Mesenchymal stem cell (in vitro differentiated cells and primary cell): ENCODE results near the gene SH3PXD2A.

Experiments
- DNase-seq: peaks from one replicate; pipeline ENCODE4 v3.0.0-alpha.2; 2013
- H2AFZ ChIP-seq: one replicate; pipeline ENCODE4 v1.6.1; 2013; ENCODE audit warnings: low read depth, mild to moderate bottlenecking, control low read depth, inconsistent platforms, low read length, moderate library complexity
- H2AK5ac ChIP-seq: 2 replicates; pipeline ENCODE4 v1.6.1; 2013; ENCODE audit warnings: low read length, moderate library complexity, mild to moderate bottlenecking, inconsistent platforms; ENCODE audit not compliant: severe bottlenecking
- H2BK120ac ChIP-seq: one replicate; pipeline ENCODE4 v1.6.1; 2013; ENCODE audit warnings: low read depth, mild to moderate bottlenecking, inconsistent platforms, low read length, moderate library complexity
- H2BK12ac ChIP-seq, 2 experiments: one replicate each; pipeline ENCODE4 v1.6.1; 2013; ENCODE audit warnings: inconsistent platforms in 2 of 2, low read length in 2 of 2, mild to moderate bottlenecking in 2 of 2, moderate library complexity in 2 of 2, control low read depth in 1 of 2
- H2BK15ac ChIP-seq: one replicate; pipeline ENCODE4 v1.6.1; 2013; ENCODE audit warnings: mild to moderate bottlenecking, low read depth, inconsistent platforms; ENCODE audit not compliant: poor library complexity, severe bottlenecking
- H2BK5ac ChIP-seq: 2 replicates; pipeline ENCODE4 v1.6.1; 2013; ENCODE audit warnings: low read depth, mild to moderate bottlenecking, low read length, control low read depth, inconsistent platforms; ENCODE audit not compliant: poor library complexity, severe bottlenecking
- H3K14ac ChIP-seq, 2 experiments: one replicate each; pipeline ENCODE4 v1.6.1; 2013; ENCODE audit warnings: inconsistent platforms in 2 of 2, low read length in 2 of 2, control low read depth in 1 of 2, mild to moderate bottlenecking in 1 of 2, moderate library complexity in 1 of 2
- H3K18ac ChIP-seq, 2 experiments: one replicate each; pipeline ENCODE4 v1.6.1; 2013; ENCODE audit warnings: inconsistent platforms in 2 of 2, low read length in 2 of 2, control low read depth in 1 of 2, low read depth in 1 of 2, mild to moderate bottlenecking in 1 of 2
- H3K23ac ChIP-seq, 2 experiments: one replicate each; pipeline ENCODE4 v1.6.1; 2013; ENCODE audit warnings: inconsistent platforms in 2 of 2, low read length in 2 of 2, mild to moderate bottlenecking in 2 of 2, moderate library complexity in 2 of 2, control low read depth in 1 of 2
- H3K27ac ChIP-seq: 2 replicates; pipeline ENCODE4 v1.5.1; 2013; ENCODE audit warnings: mild to moderate bottlenecking, moderate library complexity, low read length, control low read depth, inconsistent platforms; ENCODE audit not compliant: poor library complexity, severe bottlenecking
- H3K27me3 ChIP-seq, 2 experiments: 2 replicates each; pipeline versions ENCODE4 v1.6.1 to v1.7.0; 2013; ENCODE audit warnings: low read length in 2 of 2, mild to moderate bottlenecking in 2 of 2, moderate library complexity in 2 of 2, control low read depth in 1 of 2, inconsistent platforms in 1 of 2; ENCODE audit not compliant: control insufficient read depth in 1 of 2, insufficient read depth in 1 of 2
- H3K36me3 ChIP-seq, 2 experiments: 2 replicates each; pipeline versions ENCODE4 v1.6.1 to v1.7.0; 2013; ENCODE audit warnings: low read length in 2 of 2, control low read depth in 1 of 2, inconsistent platforms in 1 of 2, low read depth in 1 of 2, mild to moderate bottlenecking in 1 of 2; ENCODE audit not compliant: insufficient read depth in 2 of 2, control insufficient read depth in 1 of 2
- H3K4ac ChIP-seq, 2 experiments: one replicate each; pipeline ENCODE4 v1.6.1; 2013; ENCODE audit warnings: inconsistent platforms in 2 of 2, low read length in 2 of 2, mild to moderate bottlenecking in 2 of 2, moderate library complexity in 2 of 2, control low read depth in 1 of 2, low read depth in 1 of 2
- H3K4me1 ChIP-seq: 2 replicates; pipeline ENCODE4 v1.6.1; 2013; ENCODE audit warnings: low read depth, low read length, control low read depth; ENCODE audit not compliant: control insufficient read depth, insufficient read depth
- H3K4me2 ChIP-seq: 2 replicates; pipeline ENCODE4 v1.6.1; 2013; ENCODE audit warnings: low read length, mild to moderate bottlenecking, inconsistent platforms; ENCODE audit not compliant: poor library complexity, severe bottlenecking
- H3K4me3 ChIP-seq, 2 experiments: 2 replicates each; pipeline versions ENCODE4 v1.5.1 to v1.7.0; 2013; ENCODE audit warnings: low read length in 2 of 2, mild to moderate bottlenecking in 2 of 2, control low read depth in 1 of 2, low read depth in 1 of 2; ENCODE audit not compliant: insufficient read depth in 1 of 2
- H3K79me1 ChIP-seq: replicated peaks from 2 replicates; pipeline ENCODE4 v1.6.1; 2013; ENCODE audit warnings: mild to moderate bottlenecking, control low read depth, low read length, inconsistent platforms; ENCODE audit not compliant: poor library complexity, severe bottlenecking
- H3K9ac ChIP-seq: 2 replicates; pipeline ENCODE4 v1.7.0; 2013; ENCODE audit warnings: mild to moderate bottlenecking, low read length, moderate library complexity
- H3K9me3 ChIP-seq: 2 replicates; pipeline ENCODE4 v1.7.0; 2013; ENCODE audit warnings: mild to moderate bottlenecking, low read length; ENCODE audit not compliant: control insufficient read depth
- H4K8ac ChIP-seq: one replicate; pipeline ENCODE4 v1.6.1; 2013; ENCODE audit warnings: inconsistent platforms, mild to moderate bottlenecking, low read length, moderate library complexity
- H4K91ac ChIP-seq: one replicate; pipeline ENCODE4 v1.6.1; 2013; ENCODE audit warnings: mild to moderate bottlenecking, low read length, inconsistent platforms
- WGBS: methylation state at CpG from one replicate; pipeline ENCODE4 v1.1.7; 2013; ENCODE audit warnings: mixed read lengths; 5-methylcytosine and 5-hydroxymethylcytosine counted together

Gene SH3PXD2A

DNA sequence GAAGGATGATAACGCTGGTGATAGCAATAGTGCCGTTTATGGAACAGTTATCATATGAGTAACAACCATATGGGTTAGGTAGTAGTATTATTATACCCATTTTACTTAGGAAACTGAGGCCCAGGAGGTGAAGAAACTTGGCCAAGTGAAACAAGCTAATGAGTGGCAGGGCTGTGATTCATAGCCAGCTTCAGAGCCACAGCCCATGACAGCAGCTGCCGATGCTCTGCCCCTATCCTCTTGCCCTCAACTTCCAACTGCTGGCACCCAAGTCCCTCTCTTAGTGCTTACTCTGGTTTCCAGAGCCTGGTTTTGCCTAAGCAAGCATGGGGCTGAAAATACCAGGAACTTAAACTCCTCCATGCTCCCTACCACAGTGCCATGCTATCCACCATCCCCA, 12.3 kb downstream of the SH3PXD2A start:
- no peak for DNase-seq
- Histone ChIP-seq H3K4me2 (no peak overlapping the region), H3K4me1 (peaks cover 6% of the 10 kb centered on the region), H3K27me3 (peaks cover 0 to 10% of the 10 kb centered on the region in 2 experiments), H2AFZ (no peak overlapping the region), H3K14ac (no peak overlapping the region), H3K4ac (no peak overlapping the region), H3K36me3 (no peaks in the 10 kb centered on the region), H4K8ac (no peak overlapping the region), H3K27ac (no peak overlapping the region), H3K23ac (no peak overlapping the region), H3K9ac (no peak overlapping the region), H3K79me1 (peaks cover 3% of the 10 kb centered on the region), H2BK15ac (no peak overlapping the region), H3K4me3 (no peak overlapping the region), H2AK5ac (no peak overlapping the region), H2BK12ac (no peak overlapping the region), H2BK120ac (no peak overlapping the region), H3K9me3 (no peaks in the 10 kb centered on the region), H4K91ac (no peak overlapping the region), H3K18ac (no peak overlapping the region), H2BK5ac (no peak overlapping the region)
- WGBS = 73% methylated on average over 1 of the region's 3 CpGs

DNA sequence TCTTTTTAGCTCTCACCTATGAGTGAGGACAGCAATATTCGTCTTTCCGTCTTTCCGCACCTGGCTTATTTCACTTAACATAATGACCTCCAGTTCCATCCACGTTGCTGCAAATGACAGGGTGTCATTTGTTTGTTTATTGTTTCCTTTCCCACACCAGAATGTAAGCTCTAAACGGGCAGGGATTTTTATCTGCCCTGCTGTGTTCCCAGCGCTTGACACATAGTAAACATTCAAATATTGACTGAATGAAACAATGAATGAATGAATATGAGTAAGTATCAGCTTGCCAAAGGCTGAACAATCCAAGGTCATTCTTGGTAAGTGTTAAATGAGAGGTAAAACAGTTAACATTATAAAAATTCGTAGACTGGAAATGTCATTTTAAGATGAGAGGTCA, 12.8 kb downstream of the SH3PXD2A start:
- no peak overlapping the region for H3K27ac ChIP-seq
- no peak overlapping the region for H4K8ac ChIP-seq
- H3K4me2 ChIP-seq = no peak overlapping the region
- no peak for DNase-seq
- H3K4ac ChIP-seq = no peak overlapping the region
- no peak overlapping the region for H2BK12ac ChIP-seq
- H3K9me3 ChIP-seq = no peaks in the 10 kb centered on the region
- no peak overlapping the region for H2AFZ ChIP-seq
- H3K14ac ChIP-seq = no peak overlapping the region
- H3K18ac ChIP-seq = no peak overlapping the region
- H3K9ac ChIP-seq = no peak overlapping the region
- peaks cover 0 to 10% of the 10 kb centered on the region in 2 experiments for H3K27me3 ChIP-seq
- no peak overlapping the region for H2AK5ac ChIP-seq
- peaks cover 3% of the 10 kb centered on the region for H3K79me1 ChIP-seq
- H3K4me1 ChIP-seq = peaks cover 4% of the 10 kb centered on the region
- no peak overlapping the region for H3K4me3 ChIP-seq
- 45% methylated on average over 4 of the region's 7 CpGs for WGBS
- no peak overlapping the region for H2BK15ac ChIP-seq
- H2BK120ac ChIP-seq = no peak overlapping the region
- H2BK5ac ChIP-seq = no peak overlapping the region
- no peaks in the 10 kb centered on the region for H3K36me3 ChIP-seq
- H3K23ac ChIP-seq = no peak overlapping the region
- H4K91ac ChIP-seq = no peak overlapping the region

DNA sequence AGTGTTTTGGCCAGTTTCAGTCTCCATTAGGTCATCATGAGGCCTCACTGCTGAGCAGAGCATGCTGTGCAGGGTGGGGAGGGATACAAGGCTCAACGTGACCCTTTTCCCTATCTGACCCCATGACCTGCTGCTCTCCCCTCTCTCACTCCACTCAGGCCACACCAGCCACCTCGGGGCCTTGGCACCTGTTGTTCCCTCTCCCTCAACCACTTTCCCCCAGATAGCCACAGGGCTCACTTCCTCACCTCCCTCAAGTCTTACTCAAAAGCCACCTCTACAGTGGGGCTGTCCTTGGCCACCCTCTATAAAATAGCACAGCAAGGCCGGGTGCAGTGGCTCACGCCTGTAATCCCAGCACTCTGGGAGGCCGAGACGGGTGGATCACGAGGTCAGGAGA, 13.9 kb downstream of the SH3PXD2A start:
- no peak overlapping the region for H3K27ac ChIP-seq
- no peak overlapping the region for H2AK5ac ChIP-seq
- H2BK12ac ChIP-seq = peak overlapping the region in 1 of 2 experiments; percentile 7
- H3K23ac ChIP-seq = no peak overlapping the region
- H2BK15ac ChIP-seq = peak overlapping the region; percentile 12
- no peaks in the 10 kb centered on the region for H3K36me3 ChIP-seq
- 93% methylated on average over 5 of the region's 7 CpGs for WGBS
- H3K4ac ChIP-seq = no peak overlapping the region
- no peak overlapping the region for H2BK120ac ChIP-seq
- H3K9ac ChIP-seq = no peak overlapping the region
- H3K4me1 ChIP-seq = peaks cover 4% of the 10 kb centered on the region
- H4K91ac ChIP-seq = no peak overlapping the region
- peaks cover 0 to 10% of the 10 kb centered on the region in 2 experiments for H3K27me3 ChIP-seq
- no peak overlapping the region for H3K4me3 ChIP-seq
- H4K8ac ChIP-seq = no peak overlapping the region
- peaks cover 6% of the 10 kb centered on the region for H3K79me1 ChIP-seq
- H2BK5ac ChIP-seq = no peak overlapping the region
- H3K9me3 ChIP-seq = no peaks in the 10 kb centered on the region
- H2AFZ ChIP-seq = no peak overlapping the region
- no peak for DNase-seq
- H3K14ac ChIP-seq = peak overlapping the region in 1 of 2 experiments; percentile 3
- H3K4me2 ChIP-seq = no peak overlapping the region
- no peak overlapping the region for H3K18ac ChIP-seq

DNA sequence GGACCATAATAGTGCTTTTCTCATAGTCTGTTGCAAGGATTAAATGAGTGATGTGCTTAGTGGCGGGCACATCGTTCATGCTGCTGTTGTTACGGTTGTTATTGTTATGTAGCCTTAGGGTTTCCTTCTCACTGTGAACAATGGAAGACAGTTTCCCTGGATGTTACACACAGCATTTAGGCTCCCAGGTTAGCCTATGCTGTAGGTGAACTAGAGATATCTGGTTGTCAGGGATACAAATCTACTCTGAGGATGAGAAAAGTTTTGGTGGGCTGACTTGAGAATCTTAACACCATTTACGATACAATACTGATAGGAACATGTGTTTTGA, 14.7 kb downstream of the SH3PXD2A start:
- H3K36me3 ChIP-seq = no peaks in the 10 kb centered on the region
- H3K79me1 ChIP-seq = peaks cover 6% of the 10 kb centered on the region
- H3K4me2 ChIP-seq = no peak overlapping the region
- H3K4me3 ChIP-seq = no peak overlapping the region
- no peak overlapping the region for H2BK5ac ChIP-seq
- no peak overlapping the region for H4K91ac ChIP-seq
- no peak overlapping the region for H3K4ac ChIP-seq
- no peak overlapping the region for H2BK12ac ChIP-seq
- H2BK120ac ChIP-seq = no peak overlapping the region
- no peak overlapping the region for H4K8ac ChIP-seq
- no peak overlapping the region for H2BK15ac ChIP-seq
- no peak overlapping the region for H2AFZ ChIP-seq
- H3K27ac ChIP-seq = no peak overlapping the region
- H3K18ac ChIP-seq = peak overlapping the region in 1 of 2 experiments; percentile 68
- no peaks in the 10 kb centered on the region for H3K9me3 ChIP-seq
- H3K9ac ChIP-seq = no peak overlapping the region
- H3K14ac ChIP-seq = no peak overlapping the region
- H3K27me3 ChIP-seq = peaks cover 0 to 10% of the 10 kb centered on the region in 2 experiments
- 63% methylated on average over 3 of the region's 4 CpGs for WGBS
- peaks cover 3% of the 10 kb centered on the region for H3K4me1 ChIP-seq
- DNase-seq = no peak
- no peak overlapping the region for H3K23ac ChIP-seq
- no peak overlapping the region for H2AK5ac ChIP-seq
